Keratinocyte (primary cell): ENCODE data around the gene ESRRB. TPM values are rescaled to one million over a fixed set of nuclear protein-coding genes. Genes with fewer than 3 reads are reported as not detected.

Source experiments
- DNase-seq: peaks from one replicate; pipeline ENCODE4 v3.0.0-alpha.2; 2011; ENCODE audit warnings: low read depth, missing footprints, low spot score
- FAIRE-seq: peaks from 2 replicates; lab custom pipeline; 2011; peaks lifted over from hg19 to GRCh38; lab: Jason Lieb, UNC
- H2AFZ ChIP-seq: 2 replicates; pipeline ENCODE4 v1.6.0; 2012; ENCODE audit warnings: low read length, control low read depth, inconsistent platforms; ENCODE audit not compliant: control insufficient read depth
- H3K27ac ChIP-seq: 2 replicates; pipeline ENCODE4 v1.5.1; 2011; ENCODE audit warnings: low read length; ENCODE audit not compliant: control insufficient read depth, insufficient read depth
- H3K27me3 ChIP-seq: 3 replicates; pipeline ENCODE4 v1.6.0; 2011; ENCODE audit warnings: low read length; ENCODE audit not compliant: control insufficient read depth, insufficient read depth; ENCODE audit errors: extremely low read depth
- H3K36me3 ChIP-seq, 2 experiments: 2 replicates in 1 of 2; 3 replicates in 1 of 2; pipeline ENCODE4 v1.5.1; 2011; ENCODE audit warnings: low read length in 2 of 2, mild to moderate bottlenecking in 1 of 2; ENCODE audit not compliant: control insufficient read depth in 2 of 2, insufficient read depth in 2 of 2; ENCODE audit errors: extremely low read depth in 1 of 2
- H3K4me1 ChIP-seq: 3 replicates; pipeline ENCODE4 v1.5.1; 2011; ENCODE audit warnings: low read length; ENCODE audit not compliant: control insufficient read depth, insufficient read depth; ENCODE audit errors: extremely low read depth
- H3K4me2 ChIP-seq: 3 replicates; pipeline ENCODE4 v1.6.0; 2011; ENCODE audit warnings: low read depth, low read length; ENCODE audit not compliant: control insufficient read depth, insufficient read depth; ENCODE audit errors: extremely low read depth
- H3K4me3 ChIP-seq, 3 experiments: fragments of 200-600 bp in 1 of 3; sonication (generic) in 1 of 3; 2 replicates in 2 of 3; 3 replicates in 1 of 3; pipeline ENCODE4 v1.5.1; 2011 to 2016; ENCODE audit warnings: low read length in 3 of 3, mild to moderate bottlenecking in 3 of 3, control low read depth in 2 of 3, inconsistent platforms in 1 of 3, low read depth in 1 of 3, mixed read lengths in 1 of 3, mixed run types in 1 of 3, moderate library complexity in 1 of 3; ENCODE audit not compliant: control insufficient read depth in 2 of 3, insufficient read depth in 2 of 3; ENCODE audit errors: extremely low read depth in 1 of 3
- H3K79me2 ChIP-seq: 2 replicates; pipeline ENCODE4 v1.6.0; 2012; ENCODE audit warnings: low read length; ENCODE audit not compliant: control insufficient read depth, insufficient read depth
- H3K9ac ChIP-seq: 3 replicates; pipeline ENCODE4 v1.6.0; 2011; ENCODE audit warnings: low read length; ENCODE audit not compliant: control insufficient read depth, insufficient read depth; ENCODE audit errors: extremely low read depth
- H3K9me1 ChIP-seq: 3 replicates; pipeline ENCODE4 v1.6.0; 2011; ENCODE audit warnings: low read length; ENCODE audit not compliant: control insufficient read depth, insufficient read depth; ENCODE audit errors: extremely low read depth
- H3K9me3 ChIP-seq: 2 replicates; pipeline ENCODE4 v1.5.1; 2012; ENCODE audit warnings: low read depth, low read length; ENCODE audit not compliant: control insufficient read depth
- H4K20me1 ChIP-seq: 3 replicates; pipeline ENCODE4 v1.6.0; 2011; ENCODE audit warnings: low read length; ENCODE audit not compliant: control insufficient read depth, insufficient read depth; ENCODE audit errors: extremely low read depth
- CTCF ChIP-seq, 3 experiments: IDR thresholded peaks in 1 of 3; conservative IDR thresholded peaks in 1 of 3; optimal IDR thresholded peaks in 1 of 3; 2 replicates in 2 of 3; 3 replicates in 1 of 3; pipeline versions ENCODE3 to v1.5.1; 2011; ENCODE audit warnings: low read length in 3 of 3, mild to moderate bottlenecking in 3 of 3, moderate library complexity in 2 of 3, control low read depth in 1 of 3, inconsistent platforms in 1 of 3; ENCODE audit not compliant: insufficient read depth in 2 of 3; ENCODE audit errors: extremely low read depth in 1 of 3
- EZH2 ChIP-seq: IDR thresholded peaks from one replicate; pipeline ENCODE4 v1.6.1; 2012; ENCODE audit warnings: inconsistent platforms, mild to moderate bottlenecking, low read length, moderate library complexity
- dilution Hi-C: fragments of 300-500 bp; cut with MboI; formaldehyde crosslinking; loops from one replicate; pipeline ENCODE4 v1.7.0; 2020; ENCODE audit warnings: low sequenced_read_pairs; ENCODE audit not compliant: extremely low pct_ligation_motif_present
- polyA plus RNA-seq, 5 experiments: library from polyadenylated mRNA; depleted of rRNA in 3 of 5; stranded (reverse) in 3 of 5; stranded (forward) in 1 of 5; unstranded in 1 of 5; fragments of >200 nt; gene quantifications; 1 replicate in 1 of 5; 2 replicates in 3 of 5; 3 replicates in 1 of 5; pipeline versions ENCODE4 v1.2.1 to v1.2.3, GENCODE V29; 2011 to 2012; ENCODE audit warnings: missing spikeins in 2 of 5, low read depth in 1 of 5, low replicate concordance in 1 of 5

The ESRRB gene
- polyA plus RNA-seq, 1 donor (not counting 4 experiments of a cell fraction or from before 2014, with no cell fraction given), result 0.01 TPM

GRCh38 chr14:76446486-76446885 is 70.5 kb downstream of the ESRRB start:
- TF ChIP-seq EZH2 (no peak), CTCF (optimal IDR thresholded peaks at IDR 0.05 in 1 of 3, IDR thresholded peaks at IDR 0.05 in 1 of 3, conservative IDR thresholded peaks at IDR 0.05 in 1 of 3; ENCODE audit: extremely low read depth in 1 of 3, insufficient read depth in 2 of 3, low read length in 3 of 3) (no peak)
- H3K4me1 ChIP-seq, result no peaks in the 10 kb centered on the region
- H3K27me3 ChIP-seq, result no peaks in the 10 kb centered on the region
- no peak overlapping the region for H3K4me3 ChIP-seq
- no peak overlapping the region for H3K27ac ChIP-seq
- H4K20me1 ChIP-seq, result no peaks in the 10 kb centered on the region
- H2AFZ ChIP-seq, result no peak overlapping the region
- no peaks in the 10 kb centered on the region for H3K9me1 ChIP-seq
- no peaks in the 10 kb centered on the region for H3K9me3 ChIP-seq
- H3K9ac ChIP-seq, result no peak overlapping the region
- DNase-seq (no peak), FAIRE-seq (no peak)
- dilution Hi-C loops, result no loop called here
- no peaks in the 10 kb centered on the region for H3K79me2 ChIP-seq
- no peaks in the 10 kb centered on the region for H3K36me3 ChIP-seq
- no peak overlapping the region for H3K4me2 ChIP-seq

- no peak overlapping the region for H3K4me2 ChIP-seq
- H3K9me3 ChIP-seq, result no peaks in the 10 kb centered on the region
- dilution Hi-C loops, result no loop called here
- no peaks in the 10 kb centered on the region for H3K36me3 ChIP-seq
- H2AFZ ChIP-seq, result no peak overlapping the region
- H3K9me1 ChIP-seq, result no peaks in the 10 kb centered on the region
- no peaks in the 10 kb centered on the region for H3K27me3 ChIP-seq
- no peak overlapping the region for H3K9ac ChIP-seq
- FAIRE-seq (no peak), DNase-seq (no peak)
- no peak overlapping the region for H3K4me3 ChIP-seq
- H3K4me1 ChIP-seq, result no peaks in the 10 kb centered on the region
- H4K20me1 ChIP-seq, result no peaks in the 10 kb centered on the region
- H3K79me2 ChIP-seq, result no peaks in the 10 kb centered on the region
- no peak overlapping the region for H3K27ac ChIP-seq
- TF ChIP-seq EZH2 (no peak), CTCF (optimal IDR thresholded peaks at IDR 0.05 in 1 of 3, IDR thresholded peaks at IDR 0.05 in 1 of 3, conservative IDR thresholded peaks at IDR 0.05 in 1 of 3; ENCODE audit: extremely low read depth in 1 of 3, insufficient read depth in 2 of 3, low read length in 3 of 3) (no peak)
These were observed 71.0 kb downstream of the ESRRB start for GRCh38 chr14:76446921-76447320.
